Measurements from ENCODE around the gene SLC17A4.

Gene SLC17A4

GRCh38 chr6:25749837-25750236 lies 4.7 kb upstream of the SLC17A4 start:
- peak; percentile 18 for DNase-seq (ENCODE audit: low spot score)

DNA sequence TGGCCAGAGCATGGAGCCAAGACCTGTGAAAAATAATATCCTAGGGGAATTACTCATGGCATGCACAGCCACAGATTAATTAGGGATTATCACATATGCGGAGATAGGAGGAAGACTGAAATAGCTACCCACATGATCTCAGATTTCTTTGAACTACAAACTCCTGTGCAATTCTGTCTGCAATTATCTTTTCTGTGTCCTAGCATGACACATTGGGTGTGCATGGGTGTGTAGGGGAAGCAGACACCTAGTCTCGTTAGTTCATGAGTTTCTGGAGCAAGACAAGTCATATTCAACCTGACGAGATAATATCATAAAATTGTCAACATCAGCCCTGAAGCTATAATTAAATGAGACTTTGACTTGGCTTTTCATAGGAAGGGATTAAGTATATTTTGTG lies 3.6 kb upstream of the SLC17A4 start:
- no peak for DNase-seq (ENCODE audit: low spot score)

DNA sequence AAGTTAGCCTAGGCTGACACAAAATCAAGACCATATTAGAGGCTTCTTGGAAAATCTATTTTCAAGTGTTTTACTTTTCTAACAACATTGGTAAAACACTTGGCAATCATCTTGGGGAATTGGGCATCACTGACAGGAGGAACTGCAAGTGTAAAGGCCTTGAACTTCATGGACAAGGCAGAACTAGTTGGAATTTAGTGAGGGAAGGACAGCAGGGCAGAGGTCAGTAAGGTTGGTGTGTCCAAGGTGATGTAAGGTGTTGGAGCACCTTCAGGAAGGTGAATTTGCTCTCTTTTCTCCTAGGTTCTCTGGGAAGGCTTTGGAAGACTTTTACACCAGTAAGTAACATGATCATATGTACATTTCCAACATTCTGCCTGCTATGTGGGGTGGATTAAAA lies 1.5 kb upstream of the SLC17A4 start:
- no peak for DNase-seq (ENCODE audit: low spot score)

DNA sequence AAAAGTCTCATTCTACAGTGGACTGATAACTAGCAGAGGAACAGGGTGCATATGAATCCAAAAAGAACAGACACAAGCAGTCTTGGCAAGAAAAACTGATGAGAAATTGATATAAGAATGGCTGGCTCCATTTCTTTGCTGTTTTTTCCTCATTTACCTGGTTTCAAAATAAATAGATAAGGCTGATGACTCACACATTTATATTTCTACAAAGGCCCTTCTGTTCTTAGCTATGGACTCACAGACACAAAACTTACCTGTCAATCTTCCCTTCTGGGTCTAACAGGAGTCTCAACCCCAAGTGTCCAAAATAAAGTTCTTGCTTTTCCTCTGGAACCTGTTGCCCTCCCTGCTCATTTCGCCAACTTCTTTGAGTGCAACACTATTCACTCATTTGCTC lies 941 bp downstream of the SLC17A4 start:
- DNase-seq (ENCODE audit: low spot score), result no peak

DNA sequence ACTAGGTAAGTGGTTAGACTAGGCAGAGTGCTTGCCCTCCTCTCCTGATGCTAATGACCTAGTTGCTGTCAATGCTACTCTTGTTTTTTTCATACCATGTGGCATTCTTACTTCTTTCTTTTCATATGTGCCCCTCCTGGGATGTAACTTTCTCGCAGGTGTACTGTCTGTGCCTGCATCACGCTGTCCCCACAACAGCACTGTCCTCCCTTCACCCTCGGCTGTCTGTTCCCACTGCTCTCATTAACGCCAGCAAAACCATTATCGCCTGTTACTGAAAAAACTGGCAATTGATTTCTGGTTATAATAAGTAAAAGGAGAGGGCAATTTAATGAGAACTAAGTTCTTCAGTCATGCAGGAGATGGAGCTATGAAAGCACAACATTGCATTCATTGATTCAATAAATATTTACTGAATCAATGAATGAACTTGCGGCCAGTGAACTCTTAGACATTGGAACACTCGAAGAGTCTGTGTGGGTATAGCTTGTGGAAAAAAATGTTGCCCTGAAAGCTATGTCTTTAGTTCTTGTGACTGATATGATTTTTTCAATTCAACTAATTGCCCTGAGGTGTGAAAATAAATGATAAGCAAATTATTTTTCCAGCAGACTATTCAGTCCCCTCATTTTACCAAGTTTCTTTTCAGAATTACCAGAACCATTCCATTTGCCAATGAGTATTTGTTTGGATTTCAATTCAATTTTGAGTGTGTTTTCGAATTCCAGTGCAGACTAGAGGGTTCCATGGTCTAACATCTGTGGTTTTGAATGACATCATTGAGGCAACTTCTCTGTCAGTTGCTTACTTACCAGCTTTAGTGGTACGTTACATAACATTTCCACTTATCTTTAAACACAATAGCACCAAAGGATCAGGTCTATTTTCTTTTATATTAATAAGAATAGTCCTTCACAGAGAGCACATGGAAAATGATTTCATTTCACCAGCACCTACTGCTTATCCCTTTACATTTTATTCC lies 2.1 kb downstream of the SLC17A4 start:
- DNase-seq (ENCODE audit: low spot score), result no peak

GRCh38 chr6:25757936-25758642 lies 3.5 kb downstream of the SLC17A4 start:
- no peak for DNase-seq (ENCODE audit: low spot score)

- no peak for DNase-seq (ENCODE audit: low spot score)
These were observed 10.1 kb downstream of the SLC17A4 start for GRCh38 chr6:25764611-25765010.

GRCh38 chr6:25768566-25768965 lies 14.0 kb downstream of the SLC17A4 start:
- DNase-seq (ENCODE audit: low spot score), result no peak

DNA sequence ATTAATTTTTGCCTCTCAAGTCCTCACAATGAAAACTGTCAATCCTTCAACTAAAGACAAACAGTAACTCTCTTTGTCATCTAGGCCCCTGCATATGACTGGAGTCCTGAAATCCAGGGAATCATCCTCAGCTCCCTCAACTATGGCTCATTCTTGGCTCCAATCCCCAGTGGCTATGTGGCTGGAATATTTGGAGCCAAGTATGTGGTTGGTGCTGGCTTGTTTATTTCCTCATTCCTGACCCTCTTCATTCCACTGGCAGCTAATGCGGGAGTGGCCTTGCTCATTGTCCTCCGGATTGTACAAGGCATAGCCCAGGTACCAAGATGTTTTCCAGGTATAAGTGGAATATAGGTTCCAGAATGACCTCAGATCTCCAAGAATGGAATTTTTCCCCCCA lies 15.4 kb downstream of the SLC17A4 start:
- DNase-seq (ENCODE audit: low spot score), result no peak

GRCh38 chr6:25774120-25774715 lies 19.7 kb downstream of the SLC17A4 start:
- no peak for DNase-seq (ENCODE audit: low spot score)

DNA sequence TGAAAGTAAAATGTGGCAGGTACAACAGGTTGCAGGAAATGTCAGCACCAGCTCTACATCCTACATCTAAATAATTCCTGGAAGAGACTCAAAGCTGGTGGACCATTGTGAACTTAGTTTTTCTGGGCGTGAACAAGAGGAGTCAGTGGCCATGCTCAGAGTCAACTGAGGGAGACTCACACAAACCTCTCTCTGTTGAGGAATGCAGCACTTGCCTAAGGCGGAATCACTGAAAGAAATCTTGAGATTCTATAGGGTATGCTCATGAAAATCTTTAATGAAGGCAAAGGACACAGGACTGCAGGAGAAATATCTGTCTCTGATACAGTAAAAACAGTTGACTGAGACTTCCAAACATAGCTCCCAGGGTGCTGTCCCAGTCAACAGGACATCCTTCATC lies 22.5 kb downstream of the SLC17A4 start:
- DNase-seq (ENCODE audit: low spot score), result no peak

DNA sequence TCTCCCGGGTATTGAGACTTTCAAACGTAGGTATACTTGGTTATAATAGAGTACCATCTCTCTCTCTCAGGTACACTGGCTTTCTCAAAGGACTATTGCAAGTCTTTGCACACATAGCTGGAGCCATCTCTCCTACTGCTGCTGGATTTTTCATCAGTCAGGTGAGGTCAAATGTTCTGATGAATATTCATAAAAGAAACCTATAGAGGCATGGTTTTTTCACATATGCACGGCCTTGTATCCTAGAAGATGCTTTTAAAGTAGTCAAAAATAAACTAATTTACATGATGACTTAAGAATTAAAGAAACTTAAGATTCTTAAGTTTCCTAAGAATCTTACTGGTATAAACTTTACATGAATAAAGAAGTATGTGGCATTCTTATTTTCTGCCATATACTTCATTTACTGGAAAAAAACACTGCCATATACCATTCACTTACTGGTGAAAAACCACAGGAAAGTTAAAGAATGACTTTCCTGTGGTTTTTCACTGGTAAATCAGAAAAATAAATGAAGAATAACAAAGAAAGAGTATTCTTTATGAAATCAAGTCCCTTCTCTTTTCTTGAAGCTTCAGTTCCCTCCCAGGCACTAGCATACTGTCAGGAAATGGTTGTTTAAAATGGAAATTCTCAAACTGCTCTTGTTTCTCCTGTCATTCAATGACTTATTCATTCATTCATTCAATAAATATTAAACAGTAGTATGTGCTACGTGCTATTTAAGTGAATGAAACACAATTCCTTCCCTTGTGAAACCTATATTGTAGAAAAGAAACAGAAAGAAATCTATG lies 23.5 kb downstream of the SLC17A4 start:
- no peak for DNase-seq (ENCODE audit: low spot score)

DNA sequence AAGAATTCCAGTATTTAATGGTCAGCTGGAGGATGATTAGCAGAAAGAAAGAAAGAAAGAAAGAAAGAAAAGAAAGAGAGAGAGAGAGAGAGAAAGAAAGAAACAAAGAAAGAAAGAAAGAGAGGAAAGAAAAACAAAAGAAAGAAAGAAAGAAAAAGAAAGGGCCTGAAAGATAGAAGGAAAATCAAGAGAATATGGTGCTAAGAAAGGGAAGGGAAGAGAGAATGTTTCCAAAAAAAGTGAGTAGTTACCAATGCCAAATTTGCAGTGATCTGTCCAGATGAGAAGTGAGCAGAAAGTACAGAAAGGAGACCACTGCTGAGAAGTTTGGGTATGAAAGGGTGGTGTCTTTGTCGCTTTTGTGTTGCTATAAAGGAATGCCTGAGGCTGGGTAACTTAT lies 26.6 kb downstream of the SLC17A4 start:
- no peak for DNase-seq (ENCODE audit: low spot score)

DNA sequence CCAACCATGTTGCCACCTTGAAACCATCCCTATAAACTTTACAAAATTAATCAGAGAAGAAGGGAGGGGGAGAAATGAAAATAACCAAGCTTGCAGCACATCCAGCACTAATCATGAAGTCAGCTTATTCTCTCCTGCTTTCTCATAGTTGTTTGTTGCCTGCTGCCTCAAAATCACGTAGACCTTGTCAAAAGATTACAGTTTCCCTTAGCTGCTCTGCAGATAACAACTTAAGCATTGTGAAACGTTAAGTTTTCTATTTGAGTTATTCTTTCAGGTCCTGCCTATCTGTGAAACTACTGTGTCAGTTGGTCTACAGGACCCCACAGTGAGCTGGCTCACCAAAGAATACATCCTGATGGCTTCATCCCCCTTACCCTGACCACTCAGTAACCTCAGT lies 32.9 kb downstream of the SLC17A4 start:
- DNase-seq (ENCODE audit: low spot score), result no peak

GRCh38 chr6:25788305-25788922 lies 33.9 kb downstream of the SLC17A4 start:
- DNase-seq (ENCODE audit: low spot score), result peak; percentile 35

DNA sequence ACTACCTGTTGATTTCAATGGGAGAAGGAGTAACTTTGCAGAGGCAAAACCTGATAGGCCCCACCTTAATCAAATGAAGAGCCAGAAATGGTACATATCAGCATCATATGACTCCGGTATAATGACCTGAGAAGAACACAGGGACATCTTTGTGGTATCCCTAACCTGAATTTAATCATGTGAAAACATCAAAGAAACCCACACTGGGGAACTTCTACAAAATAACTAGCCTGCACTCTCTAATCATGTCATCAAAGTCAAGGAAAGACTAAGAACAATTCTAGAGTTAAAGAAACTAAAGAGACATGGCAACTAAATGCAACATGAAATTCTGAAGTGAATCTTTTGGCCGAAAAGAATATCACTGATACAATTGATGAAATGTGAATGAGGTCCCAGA lies 34.9 kb downstream of the SLC17A4 start:
- no peak for DNase-seq (ENCODE audit: low spot score)

- peak; percentile 2 for DNase-seq (ENCODE audit: low spot score)
These were observed 37.5 kb downstream of the SLC17A4 start for GRCh38 chr6:25792016-25792415.

DNA sequence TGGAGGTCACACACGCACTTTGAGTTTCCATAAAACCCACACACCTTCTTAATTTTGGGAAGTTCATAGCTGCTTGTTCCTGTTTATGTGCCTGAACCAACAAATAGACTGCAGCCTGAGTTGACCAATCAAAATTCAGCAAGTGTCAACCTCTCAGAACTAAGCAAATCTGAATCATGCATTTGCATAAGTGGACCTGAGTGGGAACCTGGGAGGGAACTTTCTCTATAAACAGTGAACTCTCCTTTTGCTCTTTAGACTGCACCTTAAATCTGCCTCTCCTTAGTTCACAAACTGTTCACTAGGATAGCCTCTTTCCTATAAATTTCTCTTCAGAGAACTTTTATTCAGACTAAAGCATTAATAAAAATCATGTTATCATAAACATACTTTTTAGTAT lies 39.4 kb downstream of the SLC17A4 start:
- DNase-seq (ENCODE audit: low spot score), result peak; percentile 6

- DNase-seq (ENCODE audit: low spot score), result no peak
These were observed 40.2 kb downstream of the SLC17A4 start for GRCh38 chr6:25794784-25795183.

DNA sequence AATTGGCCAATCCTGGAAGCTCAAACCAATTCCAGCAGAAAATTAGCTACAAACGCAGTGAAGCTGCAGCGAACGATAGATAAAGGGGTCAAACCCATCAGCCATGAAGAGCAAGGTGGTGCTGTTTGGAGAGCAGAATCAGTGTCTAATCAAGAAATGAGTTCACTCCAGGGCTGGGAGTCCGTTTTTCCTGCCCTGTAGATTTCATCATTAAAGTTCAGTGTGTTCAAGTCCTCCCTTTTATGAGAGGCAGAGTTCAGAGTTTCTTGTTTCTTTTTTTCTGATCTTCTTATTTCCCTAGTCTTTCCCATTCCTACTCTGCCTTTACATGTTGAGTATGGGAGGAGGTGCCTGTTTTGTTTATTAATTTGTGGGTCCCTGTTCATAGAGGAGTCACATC lies 46.9 kb downstream of the SLC17A4 start:
- DNase-seq (ENCODE audit: low spot score), result no peak

DNA sequence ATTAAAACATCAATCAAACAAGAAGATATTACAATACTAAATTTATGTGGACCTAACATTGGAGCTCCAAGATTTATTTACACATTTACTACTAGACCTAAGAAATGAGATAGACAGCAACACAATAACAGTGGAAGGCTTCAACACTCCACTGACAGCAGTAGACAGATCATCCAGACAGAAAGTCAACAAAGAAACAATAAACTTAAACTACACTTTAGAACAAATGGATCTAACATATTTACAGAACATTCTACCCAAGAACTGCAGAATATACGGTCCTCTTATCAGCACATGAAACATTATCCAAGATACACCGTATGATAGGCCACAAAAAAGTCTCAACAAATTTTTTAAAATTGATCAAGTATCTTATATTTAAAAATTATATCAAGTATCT lies 50.3 kb downstream of the SLC17A4 start:
- no peak for DNase-seq (ENCODE audit: low spot score)

GRCh38 chr6:25815194-25815593 lies 60.7 kb downstream of the SLC17A4 start:
- DNase-seq (ENCODE audit: low spot score), result no peak
